CD4-positive, CD25-positive, alpha-beta regulatory T cell (primary cell): ENCODE results near the gene MAGI1. TPM values are rescaled to one million over a fixed set of nuclear protein-coding genes. Genes with fewer than 3 reads are reported as not detected.

Experiments used
- ATAC-seq, 2 donors: fragments of 150-1000 bp; cut with Tn5 transposase; one replicate each; pipeline ENCODE4 v1.10.0; 2021; ENCODE audit warnings: low read depth in 2 of 2, moderate number of reproducible peaks in 2 of 2, moderate library complexity in 1 of 2
- DNase-seq, 3 donors: peaks; one replicate each; pipeline versions ENCODE4 v3.0.0 to v3.0.0-alpha.2; 2012 to 2022; ENCODE audit warnings: mixed read lengths in 1 of 3
- H3K27ac ChIP-seq: one replicate; pipeline ENCODE4 v1.7.0; 2013; ENCODE audit warnings: mild to moderate bottlenecking, low read length; ENCODE audit not compliant: insufficient read depth, poor library complexity, severe bottlenecking
- H3K27me3 ChIP-seq: one replicate; pipeline ENCODE4 v1.7.0; 2013; ENCODE audit warnings: low read length; ENCODE audit not compliant: control insufficient read depth, insufficient read depth
- H3K36me3 ChIP-seq: one replicate; pipeline ENCODE4 v1.7.0; 2013; ENCODE audit warnings: mild to moderate bottlenecking, low read length, moderate library complexity; ENCODE audit not compliant: control insufficient read depth, insufficient read depth
- H3K4me1 ChIP-seq: 2 replicates; pipeline ENCODE4 v1.7.0; 2013; ENCODE audit warnings: mild to moderate bottlenecking, low read length; ENCODE audit not compliant: insufficient read depth, control insufficient read depth, poor library complexity, severe bottlenecking
- H3K4me3 ChIP-seq: one replicate; pipeline ENCODE4 v1.7.0; 2013; ENCODE audit warnings: low read depth, mild to moderate bottlenecking, low read length, moderate library complexity
- H3K9me3 ChIP-seq, 2 experiments: 1 replicate in 1 of 2; 2 replicates in 1 of 2; pipeline ENCODE4 v1.7.0; 2013; ENCODE audit warnings: low read length in 2 of 2, mild to moderate bottlenecking in 1 of 2, moderate library complexity in 1 of 2; ENCODE audit not compliant: control insufficient read depth in 2 of 2
- H3K27ac Mint-ChIP-seq, 3 donors: one replicate each; pipeline ENCODE4 v1.8.0; 2020 to 2022; ENCODE audit warnings: mild to moderate bottlenecking in 3 of 3, mixed read lengths in 3 of 3, moderate library complexity in 2 of 3
- H3K27me3 Mint-ChIP-seq: one replicate; pipeline ENCODE4 v1.8.0; 2022; ENCODE audit warnings: mild to moderate bottlenecking, mixed read lengths
- H3K36me3 Mint-ChIP-seq: one replicate; pipeline ENCODE4 v1.8.0; 2020; ENCODE audit warnings: mixed read lengths
- H3K4me1 Mint-ChIP-seq, 4 donors: one replicate each; pipeline ENCODE4 v1.8.0; 2020 to 2022; ENCODE audit warnings: mixed read lengths in 4 of 4, mild to moderate bottlenecking in 1 of 4
- H3K4me3 Mint-ChIP-seq, 4 donors: one replicate each; pipeline ENCODE4 v1.8.0; 2020 to 2022; ENCODE audit warnings: mild to moderate bottlenecking in 4 of 4, mixed read lengths in 4 of 4, moderate library complexity in 3 of 4
- H3K9me3 Mint-ChIP-seq, 7 donors: one replicate each; pipeline ENCODE4 v1.8.0; 2020 to 2022; ENCODE audit warnings: mixed read lengths in 7 of 7, mild to moderate bottlenecking in 3 of 7, moderate library complexity in 2 of 7
- polyA plus RNA-seq, 4 donors: library from polyadenylated mRNA; unstranded; fragments of 300-500 nt; fragmentation: Illumina TruSeq; gene quantifications; one replicate each; pipeline ENCODE4 v1.2.3, GENCODE V29; 2021
- total RNA-seq: library from RNA; stranded (reverse); gene quantifications from one replicate; pipeline ENCODE4 v1.2.3, GENCODE V29; 2022

The MAGI1 gene
- total and polyA plus RNA-seq, 5 donors from 2014 or later = 0.10 to 0.44 (median 0.19) TPM; not detected in 1

DNA sequence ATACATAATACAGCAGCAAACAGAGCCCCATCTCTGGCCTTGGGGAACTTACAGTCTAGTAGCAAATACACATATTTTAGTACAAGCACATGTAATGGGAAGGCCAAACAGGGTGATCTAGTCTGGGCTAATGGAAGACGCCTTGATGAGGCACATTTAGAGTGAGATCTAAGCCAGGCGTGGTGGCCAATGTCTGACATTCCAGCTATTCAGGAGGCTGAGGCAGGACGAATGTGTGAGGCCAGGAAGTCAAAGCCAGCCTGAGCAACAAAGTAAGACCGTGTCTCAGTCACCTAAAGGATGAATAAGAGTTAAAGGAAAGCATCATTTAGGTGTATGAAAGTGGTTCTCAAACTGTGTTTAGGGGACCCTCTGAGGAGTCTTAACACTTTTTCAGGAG lies 291.9 kb downstream of the MAGI1 start:
- Mint-ChIP-seq H3K36me3 (no peaks in the 10 kb centered on the region), H3K4me3 (no peak overlapping the region), H3K9me3 (no peaks in the 10 kb centered on the region), H3K27me3 (peaks cover 4% of the 10 kb centered on the region), H3K27ac (no peak overlapping the region), H3K4me1 (no peaks in the 10 kb centered on the region)
- Histone ChIP-seq H3K4me1 (no peaks in the 10 kb centered on the region), H3K9me3 (no peaks in the 10 kb centered on the region), H3K36me3 (no peaks in the 10 kb centered on the region), H3K4me3 (no peak overlapping the region), H3K27me3 (no peaks in the 10 kb centered on the region), H3K27ac (no peak overlapping the region)
- ATAC-seq (no peak), DNase-seq (no peak)

GRCh38 chr3:65745306-65745705 lies 293.4 kb downstream of the MAGI1 start:
- Mint-ChIP-seq H3K9me3 (no peaks in the 10 kb centered on the region), H3K27me3 (peaks cover 4% of the 10 kb centered on the region), H3K36me3 (no peaks in the 10 kb centered on the region), H3K4me3 (no peak overlapping the region), H3K27ac (no peak overlapping the region), H3K4me1 (no peaks in the 10 kb centered on the region)
- Histone ChIP-seq H3K27ac (no peak overlapping the region), H3K4me3 (no peak overlapping the region), H3K4me1 (no peaks in the 10 kb centered on the region), H3K27me3 (no peaks in the 10 kb centered on the region), H3K36me3 (no peaks in the 10 kb centered on the region), H3K9me3 (no peaks in the 10 kb centered on the region)
- no peak for DNase-seq
- no peak for ATAC-seq

GRCh38 chr3:65742914-65743313 lies 295.8 kb downstream of the MAGI1 start:
- Histone ChIP-seq H3K27ac (no peak overlapping the region), H3K4me1 (no peaks in the 10 kb centered on the region), H3K36me3 (no peaks in the 10 kb centered on the region), H3K27me3 (no peaks in the 10 kb centered on the region), H3K9me3 (no peaks in the 10 kb centered on the region), H3K4me3 (no peak overlapping the region)
- no peak for DNase-seq
- Mint-ChIP-seq H3K36me3 (no peaks in the 10 kb centered on the region), H3K4me3 (no peak overlapping the region), H3K9me3 (no peaks in the 10 kb centered on the region), H3K27me3 (peaks cover 4% of the 10 kb centered on the region), H3K27ac (no peak overlapping the region), H3K4me1 (no peaks in the 10 kb centered on the region)
- ATAC-seq = no peak

GRCh38 chr3:65741540-65741939 lies 297.2 kb downstream of the MAGI1 start:
- H3K27me3 Mint-ChIP-seq = peaks cover 8% of the 10 kb centered on the region
- no peaks in the 10 kb centered on the region for H3K36me3 Mint-ChIP-seq
- no peaks in the 10 kb centered on the region for H3K9me3 Mint-ChIP-seq
- no peak overlapping the region for H3K4me3 Mint-ChIP-seq
- H3K27ac ChIP-seq = no peak overlapping the region
- no peaks in the 10 kb centered on the region for H3K36me3 ChIP-seq
- H3K4me3 ChIP-seq = no peak overlapping the region
- H3K4me1 ChIP-seq = no peaks in the 10 kb centered on the region
- ATAC-seq (no peak), DNase-seq (no peak)
- H3K27me3 ChIP-seq = no peaks in the 10 kb centered on the region
- no peak overlapping the region for H3K27ac Mint-ChIP-seq
- H3K9me3 ChIP-seq = no peaks in the 10 kb centered on the region
- no peaks in the 10 kb centered on the region for H3K4me1 Mint-ChIP-seq

DNA sequence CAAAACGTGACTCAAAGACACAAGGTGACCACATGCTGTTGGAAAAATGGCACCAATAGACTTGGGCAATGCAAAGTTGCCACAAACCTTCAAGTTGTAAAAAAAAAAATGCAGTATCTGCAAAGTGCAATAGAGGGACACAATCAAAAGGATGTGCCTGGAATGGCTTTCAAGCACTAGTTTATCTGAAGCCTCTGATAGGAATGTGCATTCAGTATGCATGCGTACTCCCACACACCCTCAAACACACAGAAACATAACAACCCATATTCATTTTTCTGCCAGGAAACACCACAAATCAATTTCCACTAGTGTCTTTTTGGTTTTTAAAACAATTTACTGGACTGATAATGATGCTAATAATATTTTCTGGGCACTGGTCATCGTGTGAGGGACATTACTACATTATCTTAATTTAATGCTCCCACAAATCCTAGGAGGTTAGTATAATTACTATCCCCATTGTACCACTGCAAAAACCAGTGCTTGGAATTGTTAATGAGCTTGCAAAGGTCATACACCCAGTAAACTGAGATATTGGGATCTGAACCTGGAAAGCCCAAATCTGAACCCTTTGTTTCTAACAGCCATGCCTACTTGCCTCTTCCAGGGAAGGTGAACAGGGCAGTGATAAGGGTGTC lies 298.7 kb downstream of the MAGI1 start:
- Histone ChIP-seq H3K27me3 (no peaks in the 10 kb centered on the region), H3K4me1 (no peaks in the 10 kb centered on the region), H3K36me3 (no peaks in the 10 kb centered on the region), H3K9me3 (no peaks in the 10 kb centered on the region), H3K27ac (no peak overlapping the region), H3K4me3 (no peak overlapping the region)
- no peaks in the 10 kb centered on the region for H3K36me3 Mint-ChIP-seq
- no peaks in the 10 kb centered on the region for H3K9me3 Mint-ChIP-seq
- ATAC-seq (no peak), DNase-seq (no peak)
- peaks cover 5% of the 10 kb centered on the region for H3K27me3 Mint-ChIP-seq
- no peaks in the 10 kb centered on the region for H3K4me1 Mint-ChIP-seq
- no peak overlapping the region for H3K4me3 Mint-ChIP-seq
- H3K27ac Mint-ChIP-seq = no peak overlapping the region

DNA sequence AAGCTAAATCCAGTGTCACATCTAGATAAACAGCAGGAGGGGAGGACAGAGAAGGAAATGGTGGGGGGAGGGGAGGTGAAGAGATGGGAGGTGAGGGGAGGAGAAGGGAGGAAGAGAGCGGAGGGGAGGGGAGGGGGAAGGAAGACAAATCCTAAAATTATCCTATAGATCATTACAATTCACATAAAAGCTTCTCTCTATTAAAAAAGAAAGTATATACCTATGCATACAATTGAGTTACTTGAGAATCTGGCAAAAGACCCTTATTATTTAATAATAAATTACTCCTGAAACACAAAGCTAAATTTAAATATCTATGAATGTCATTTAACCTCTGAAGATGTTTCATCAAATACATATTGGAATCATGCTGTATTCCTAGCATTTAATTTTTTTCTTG lies 303.9 kb downstream of the MAGI1 start:
- Mint-ChIP-seq H3K27me3 (peaks cover 11% of the 10 kb centered on the region), H3K4me3 (no peak overlapping the region), H3K4me1 (peaks cover 0 to 6% (median 3%) of the 10 kb centered on the region in 4 donors), H3K9me3 (peaks cover 0 to 3% (median 0%) of the 10 kb centered on the region in 7 donors), H3K36me3 (no peaks in the 10 kb centered on the region), H3K27ac (no peak overlapping the region)
- Histone ChIP-seq H3K27ac (no peak overlapping the region), H3K4me1 (no peaks in the 10 kb centered on the region), H3K9me3 (no peaks in the 10 kb centered on the region), H3K27me3 (peaks cover 2% of the 10 kb centered on the region), H3K36me3 (no peaks in the 10 kb centered on the region), H3K4me3 (no peak overlapping the region)
- ATAC-seq = no peak
- no peak for DNase-seq

- Mint-ChIP-seq H3K9me3 (peaks cover 0 to 3% (median 0%) of the 10 kb centered on the region in 7 donors), H3K4me1 (peaks cover 0 to 6% (median 3%) of the 10 kb centered on the region in 4 donors), H3K4me3 (no peak overlapping the region), H3K27me3 (peaks cover 11% of the 10 kb centered on the region), H3K36me3 (no peaks in the 10 kb centered on the region), H3K27ac (no peak overlapping the region)
- no peak for ATAC-seq
- no peak for DNase-seq
- Histone ChIP-seq H3K4me3 (no peak overlapping the region), H3K27me3 (peaks cover 2% of the 10 kb centered on the region), H3K36me3 (no peaks in the 10 kb centered on the region), H3K9me3 (no peaks in the 10 kb centered on the region), H3K27ac (no peak overlapping the region), H3K4me1 (no peaks in the 10 kb centered on the region)
These were observed 304.3 kb downstream of the MAGI1 start for GRCh38 chr3:65734382-65734781.

DNA sequence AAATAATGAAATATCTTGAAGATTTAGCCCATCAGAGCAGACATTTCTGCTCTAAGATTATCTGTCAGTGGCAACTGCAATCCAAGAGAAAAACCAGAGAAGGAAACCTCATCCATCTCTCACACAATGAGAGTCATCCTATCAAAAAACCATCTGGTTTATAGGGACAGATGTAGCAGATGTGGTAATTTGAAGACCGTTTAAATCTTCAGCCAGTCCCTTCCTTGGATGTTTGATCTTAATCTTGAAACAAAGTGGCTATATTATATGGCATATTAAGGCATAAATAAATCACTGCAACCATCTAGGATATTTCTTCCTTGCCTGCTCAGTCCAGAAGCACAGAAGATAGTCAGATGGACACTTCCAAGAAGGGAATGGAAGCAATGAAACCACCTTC lies 305.3 kb downstream of the MAGI1 start:
- H3K9me3 ChIP-seq = no peaks in the 10 kb centered on the region
- peaks cover 11% of the 10 kb centered on the region for H3K27me3 Mint-ChIP-seq
- H3K4me3 ChIP-seq = no peak overlapping the region
- H3K27ac Mint-ChIP-seq = no peak overlapping the region
- H3K27ac ChIP-seq = no peak overlapping the region
- peaks cover 2% of the 10 kb centered on the region for H3K27me3 ChIP-seq
- DNase-seq (no peak), ATAC-seq (no peak)
- H3K4me3 Mint-ChIP-seq = no peak overlapping the region
- H3K9me3 Mint-ChIP-seq = peaks cover 0 to 3% (median 0%) of the 10 kb centered on the region in 7 donors
- H3K4me1 ChIP-seq = no peaks in the 10 kb centered on the region
- H3K4me1 Mint-ChIP-seq = peaks cover 0 to 6% (median 3%) of the 10 kb centered on the region in 4 donors
- H3K36me3 Mint-ChIP-seq = no peaks in the 10 kb centered on the region
- no peaks in the 10 kb centered on the region for H3K36me3 ChIP-seq
